GM12801 (cell line): ENCODE measurements around the gene OSBPL1A.

ENCODE experiments used
- CTCF ChIP-seq: IDR thresholded peaks from one replicate; pipeline ENCODE4 v1.5.1; 2011; ENCODE audit warnings: control low read depth; ENCODE audit not compliant: insufficient read length; ENCODE audit errors: extremely low read depth

OSBPL1A gene

GRCh38 chr18:24428709-24429108 is 31.1 kb upstream of the OSBPL1A start:
- no peak for TF ChIP-seq CTCF

GRCh38 chr18:24427484-24427883 is 29.9 kb upstream of the OSBPL1A start:
- TF ChIP-seq CTCF = no peak

GRCh38 chr18:24426398-24427294 is 29.0 kb upstream of the OSBPL1A start, which contains the start of gene IMPACT:
IMPACT (plus strand) TSS chr18:24426670; CDS start chr18:24426757, 87 bp downstream.
- TF ChIP-seq CTCF = no peak

GRCh38 chr18:24426073-24426397 is 28.4 kb upstream of the OSBPL1A start:
- no peak for TF ChIP-seq CTCF

GRCh38 chr18:24421831-24422230 is 24.2 kb upstream of the OSBPL1A start:
- no peak for TF ChIP-seq CTCF

GRCh38 chr18:24420551-24420950 is 22.9 kb upstream of the OSBPL1A start:
- TF ChIP-seq CTCF = no peak

- TF ChIP-seq CTCF = no peak
These were observed 19.9 kb upstream of the OSBPL1A start for GRCh38 chr18:24417480-24417879.
